AG04450 (cell line): ENCODE results near the gene GNB5. TPM values are rescaled to one million over a fixed set of nuclear protein-coding genes. Genes with fewer than 3 reads are reported as not detected.

Experiments used
- CTCF ChIA-PET: fragments of 300-600, 350-600 bp; formaldehyde crosslinking; extraction: SDS; loops from one replicate; lab custom pipeline; 2022; ENCODE audit warnings: antibody characterized with exemption, inconsistent platforms; lab: Charles Lee
- POLR2A ChIA-PET: fragments of 350-600 bp; formaldehyde crosslinking; extraction: SDS; loops from one replicate; lab custom pipeline; 2021; ENCODE audit warnings: antibody characterized with exemption, inconsistent platforms; lab: Yijun Ruan, JAX
- DNase-seq: peaks from one replicate; pipeline ENCODE4 v3.0.0-alpha.2; 2011; ENCODE audit warnings: low read depth, low spot score
- H3K27ac ChIP-seq: one replicate; pipeline ENCODE4 v1.5.1; 2012; ENCODE audit warnings: low read depth, low read length, control low read depth
- H3K27me3 ChIP-seq: one replicate; pipeline ENCODE4 v1.6.0; 2012; ENCODE audit warnings: low read length; ENCODE audit not compliant: control insufficient read depth, insufficient read depth
- H3K4me3 ChIP-seq: 2 replicates; pipeline ENCODE4 v1.5.1; 2011; ENCODE audit warnings: mild to moderate bottlenecking, low read depth, low read length, control low read depth
- H3K9me3 ChIP-seq: 2 replicates; pipeline ENCODE4 v1.5.1; 2012; ENCODE audit warnings: low read length; ENCODE audit not compliant: control insufficient read depth, insufficient read depth
- CTCF ChIP-seq: IDR thresholded peaks from 2 replicates; pipeline ENCODE4 v1.5.1; 2011; ENCODE audit warnings: low read depth, low read length, control low read depth, inconsistent platforms
- polyA plus RNA-seq: library from polyadenylated mRNA; depleted of rRNA; stranded (reverse); fragments of >200 nt; gene quantifications from 2 replicates; pipeline ENCODE4 v1.2.3, GENCODE V29; 2011

Gene GNB5
- polyA plus RNA-seq, 1 experiment = 43.6 TPM

GRCh38 chr15:52078197-52078875, 112.9 kb downstream of the GNB5 start:
- H3K9me3 ChIP-seq = no peaks in the 10 kb centered on the region
- no peak for TF ChIP-seq CTCF
- POLR2A ChIA-PET = interaction anchor here (0.9 kb wide), 1 partner anchor 107 kb away, joined by 5 read pairs; the partner anchor contains the start of gene LEO1
- no peaks in the 10 kb centered on the region for H3K27me3 ChIP-seq
- CTCF ChIA-PET = interaction anchor here (0.6 to 4.3 kb wide), 28 partner anchors 9 to 189 kb away, joined by 3 to 50 read pairs (median 5); partner anchors contain the start of gene BCL2L10
- H3K27ac ChIP-seq = no peak overlapping the region
- DNase-seq = no peak
- no peak overlapping the region for H3K4me3 ChIP-seq

GRCh38 chr15:52076889-52077781, 114.1 kb downstream of the GNB5 start:
- CTCF ChIA-PET = interaction anchor here (0.6 to 4.3 kb wide), 10 partner anchors 8 to 195 kb away, joined by 3 to 50 read pairs (median 5); no protein-coding TSS in a partner anchor
- DNase-seq = no peak
- peak overlapping the region; percentile 68 for H3K27ac ChIP-seq
- TF ChIP-seq CTCF = 0 out of 2 replicates have a peak, but pooled peaks have one; percentile 18
- no peaks in the 10 kb centered on the region for H3K9me3 ChIP-seq
- POLR2A ChIA-PET = interaction anchor here (1.0 kb wide), 1 partner anchor 10 kb away, joined by 3 read pairs; no protein-coding TSS in a partner anchor
- H3K4me3 ChIP-seq = no peak overlapping the region
- no peaks in the 10 kb centered on the region for H3K27me3 ChIP-seq

- DNase-seq = no peak
- CTCF ChIA-PET = interaction anchor here (5.7 kb wide), 1 partner anchor 8 kb away, joined by 50 read pairs; no protein-coding TSS in a partner anchor
- POLR2A ChIA-PET = interaction anchor here (0.6 kb wide), 1 partner anchor 9 kb away, joined by 4 read pairs; no protein-coding TSS in a partner anchor
These were observed 119.6 kb downstream of the GNB5 start for GRCh38 chr15:52071570-52071969.

GRCh38 chr15:52069559-52069958, 121.6 kb downstream of the GNB5 start:
- Histone ChIP-seq H3K4me3 (no peak overlapping the region), H3K27ac (no peak overlapping the region), H3K27me3 (no peaks in the 10 kb centered on the region), H3K9me3 (no peaks in the 10 kb centered on the region)
- DNase-seq = no peak
- no peak for TF ChIP-seq CTCF
- CTCF ChIA-PET = interaction anchor here (0.6 to 5.7 kb wide), 4 partner anchors 10 to 158 kb away, joined by 3 to 50 read pairs (median 5); no protein-coding TSS in a partner anchor
- POLR2A ChIA-PET = no interaction called here

More at GRCh38 chr15:52071570-52071969, 119.6 kb downstream of the GNB5 start:
- Histone ChIP-seq H3K27ac (no peak overlapping the region), H3K9me3 (no peaks in the 10 kb centered on the region), H3K27me3 (no peaks in the 10 kb centered on the region), H3K4me3 (no peak overlapping the region)
- no peak for TF ChIP-seq CTCF
